ENCODE measurements around the gene LDAH.
"Not testable (repeated sequence)": the region's sequence is repeated elsewhere in the genome, so short reads cannot be mapped to it uniquely, and the experiment has no call there.

Gene LDAH

DNA sequence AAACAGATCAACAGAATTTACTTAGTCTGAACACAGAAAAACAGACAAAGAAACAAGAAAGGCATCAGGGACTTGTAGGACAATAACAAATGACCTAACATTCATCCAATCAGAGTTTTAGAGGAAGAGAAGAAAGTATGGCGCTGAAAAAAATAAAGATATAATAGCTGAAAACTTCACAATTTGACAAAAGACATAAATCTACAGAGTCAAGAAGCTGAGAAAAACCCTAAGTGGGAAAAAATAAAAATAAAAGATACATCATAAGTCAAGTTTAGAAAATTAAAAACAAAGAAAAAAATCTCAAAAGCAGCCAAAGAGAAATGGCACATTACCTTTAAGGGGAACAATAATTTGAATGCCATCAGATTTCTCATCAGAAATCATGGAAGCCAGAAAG is 7.7 kb downstream of the LDAH start:
- peaks cover 11% of the 10 kb centered on the region for H3K36me3 Mint-ChIP-seq (ENCODE audit: low read depth)
- no peaks in the 10 kb centered on the region for H3K27me3 Mint-ChIP-seq (ENCODE audit: low read depth)
- no peaks in the 10 kb centered on the region for H3K9me3 Mint-ChIP-seq
- H3K4me3 Mint-ChIP-seq, result no peak overlapping the region
- H3K27ac Mint-ChIP-seq, result no peak overlapping the region
- H3K4me1 Mint-ChIP-seq (ENCODE audit: low read depth), result peaks cover 18% of the 10 kb centered on the region

DNA sequence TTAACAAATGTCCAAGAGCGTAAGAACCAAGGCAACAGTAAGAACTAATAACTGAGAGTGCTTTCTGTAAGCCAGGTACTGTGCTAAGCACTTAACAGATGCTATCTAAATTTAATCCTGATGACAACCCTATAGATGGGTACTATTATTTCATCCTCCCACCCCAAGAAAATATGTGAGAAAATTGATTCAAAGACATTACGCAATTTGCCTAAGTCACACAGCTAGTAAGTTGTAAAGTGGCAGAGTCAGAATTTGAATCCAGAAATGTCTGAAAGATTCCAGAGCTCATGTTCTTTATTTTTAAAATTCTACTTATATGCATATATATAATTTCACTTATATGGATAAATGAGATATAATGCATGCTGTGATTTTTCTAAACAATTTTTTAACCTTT is 10.1 kb downstream of the LDAH start:
- Mint-ChIP-seq H3K27me3 (ENCODE audit: low read depth) (no peaks in the 10 kb centered on the region), H3K9me3 (no peaks in the 10 kb centered on the region), H3K36me3 (ENCODE audit: low read depth) (peaks cover 5% of the 10 kb centered on the region), H3K4me1 (ENCODE audit: low read depth) (peaks cover 6% of the 10 kb centered on the region), H3K4me3 (no peak overlapping the region), H3K27ac (no peak overlapping the region)

DNA sequence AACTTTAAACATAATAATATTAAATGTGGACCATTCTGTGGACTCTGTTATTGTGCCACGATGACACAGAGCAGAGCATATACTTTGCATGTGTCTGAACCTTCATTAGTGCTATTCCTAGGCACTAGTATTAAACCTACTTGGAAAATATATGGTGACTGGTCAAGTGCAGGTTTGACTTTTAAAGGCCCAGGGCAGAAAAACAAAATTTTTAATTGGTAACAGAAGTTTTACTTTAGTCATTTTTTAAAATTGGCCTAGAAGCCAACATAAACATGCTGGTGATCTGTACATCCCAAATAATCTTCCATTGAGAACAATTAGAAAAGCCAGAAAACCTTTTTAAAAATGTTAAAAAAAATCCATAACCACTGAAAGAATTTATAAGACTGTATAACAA is 16.6 kb downstream of the LDAH start:
- Mint-ChIP-seq H3K4me1 (ENCODE audit: low read depth) (no peaks in the 10 kb centered on the region), H3K9me3 (no peaks in the 10 kb centered on the region), H3K27ac (no peak overlapping the region), H3K27me3 (ENCODE audit: low read depth) (no peaks in the 10 kb centered on the region), H3K4me3 (no peak overlapping the region), H3K36me3 (ENCODE audit: low read depth) (no peaks in the 10 kb centered on the region)

DNA sequence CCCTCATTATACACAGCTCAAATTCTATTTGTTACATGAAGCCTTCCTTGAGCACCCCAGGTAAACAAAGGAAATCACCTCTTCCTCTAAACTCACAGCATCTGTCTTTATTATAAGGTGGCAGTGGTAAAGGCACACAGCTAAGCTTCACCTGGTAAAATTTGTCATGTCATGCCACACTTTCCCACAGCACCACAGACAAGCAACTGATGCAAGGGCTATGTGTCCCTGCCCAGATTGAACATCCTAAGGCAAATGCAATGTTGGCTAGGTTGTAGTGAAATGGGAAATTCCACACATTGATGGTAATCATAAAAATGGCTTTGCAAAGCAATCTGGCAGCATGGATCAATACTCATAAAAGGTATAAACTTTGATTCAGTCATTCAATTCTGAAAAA is 18.9 kb downstream of the LDAH start:
- H3K4me1 Mint-ChIP-seq (ENCODE audit: low read depth), result no peaks in the 10 kb centered on the region
- H3K9me3 Mint-ChIP-seq, result no peaks in the 10 kb centered on the region
- peaks cover 2% of the 10 kb centered on the region for H3K36me3 Mint-ChIP-seq (ENCODE audit: low read depth)
- H3K4me3 Mint-ChIP-seq, result no peak overlapping the region
- H3K27me3 Mint-ChIP-seq (ENCODE audit: low read depth), result no peaks in the 10 kb centered on the region
- no peak overlapping the region for H3K27ac Mint-ChIP-seq

DNA sequence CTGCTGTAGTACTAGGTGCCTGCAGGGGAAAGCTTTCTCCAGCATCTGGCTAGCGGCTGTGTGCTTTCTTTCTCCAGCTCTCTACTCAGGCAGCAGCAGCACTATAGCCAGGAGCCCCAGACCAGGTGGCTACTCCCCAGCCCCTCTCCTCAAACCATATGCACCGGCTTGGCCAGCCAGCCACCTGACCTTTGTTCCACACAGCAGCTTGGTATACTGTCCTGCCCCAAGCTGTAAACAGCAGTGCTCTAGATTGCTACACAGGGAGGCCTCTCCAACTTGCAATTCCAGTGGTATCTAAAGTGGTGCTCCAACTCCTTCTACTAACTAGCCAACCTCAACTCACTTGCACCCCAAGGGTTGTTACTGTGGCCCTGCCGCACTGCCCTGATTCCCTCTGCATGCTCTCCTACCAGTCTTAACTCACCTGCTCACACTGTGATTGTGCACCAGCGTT is 19.6 kb downstream of the LDAH start:
- Mint-ChIP-seq H3K27me3 (ENCODE audit: low read depth) (no peaks in the 10 kb centered on the region), H3K9me3 (no peaks in the 10 kb centered on the region), H3K36me3 (ENCODE audit: low read depth) (peaks cover 2% of the 10 kb centered on the region), H3K27ac (no peak overlapping the region), H3K4me3 (no peak overlapping the region), H3K4me1 (ENCODE audit: low read depth) (no peaks in the 10 kb centered on the region)

DNA sequence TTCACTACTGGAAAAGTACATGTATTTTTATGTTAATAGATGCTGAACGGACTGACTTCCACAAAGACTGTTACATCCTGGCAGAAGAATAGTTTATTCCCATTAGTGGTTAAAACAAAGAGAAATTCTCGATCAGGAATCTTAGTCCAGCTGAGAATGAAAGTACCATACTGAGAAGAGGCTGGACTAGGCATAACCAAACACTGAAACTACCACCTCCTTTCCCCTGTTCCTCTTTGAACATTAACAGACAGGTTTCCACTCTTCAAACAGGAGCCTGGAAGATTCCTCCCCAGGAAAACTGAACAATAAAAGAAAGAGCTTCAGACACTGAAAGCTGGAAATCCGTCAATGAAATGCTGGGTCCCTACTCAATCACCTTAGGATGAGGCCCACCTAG is 25.8 kb downstream of the LDAH start:
- Mint-ChIP-seq H3K36me3 (ENCODE audit: low read depth) (peaks cover 29% of the 10 kb centered on the region), H3K4me1 (ENCODE audit: low read depth) (peaks cover 5% of the 10 kb centered on the region)

DNA sequence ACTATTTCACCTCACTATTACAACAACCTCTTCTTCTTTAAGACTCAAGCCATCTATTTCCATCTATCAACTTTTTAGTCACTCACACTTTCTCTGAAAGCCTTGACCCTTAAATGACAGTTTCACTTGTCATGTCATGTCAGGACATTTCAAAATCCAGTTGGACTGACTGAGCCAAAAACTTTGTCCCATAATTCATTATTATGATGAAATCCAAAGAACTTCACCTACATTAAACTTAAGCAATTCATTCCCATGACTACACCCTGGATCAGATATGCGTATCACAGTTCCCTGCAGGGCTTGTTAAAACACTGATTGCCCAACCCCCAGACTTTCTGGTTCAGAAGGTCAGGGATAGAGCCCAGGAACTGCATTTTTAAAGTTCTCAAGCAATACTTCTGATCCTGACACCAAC is 26.5 kb downstream of the LDAH start:
- peaks cover 6% of the 10 kb centered on the region for H3K9me3 Mint-ChIP-seq
- peaks cover 5% of the 10 kb centered on the region for H3K4me1 Mint-ChIP-seq (ENCODE audit: low read depth)
- H3K27me3 Mint-ChIP-seq (ENCODE audit: low read depth), result no peaks in the 10 kb centered on the region
- H3K36me3 Mint-ChIP-seq (ENCODE audit: low read depth), result peaks cover 29% of the 10 kb centered on the region
- no peak overlapping the region for H3K27ac Mint-ChIP-seq
- H3K4me3 Mint-ChIP-seq, result no peak overlapping the region

More for the DNA sequence above, 25.8 kb downstream of the LDAH start:
- H3K4me3 Mint-ChIP-seq, result no peak overlapping the region
- H3K27me3 Mint-ChIP-seq (ENCODE audit: low read depth), result no peaks in the 10 kb centered on the region
- H3K9me3 Mint-ChIP-seq, result peaks cover 6% of the 10 kb centered on the region
- H3K27ac Mint-ChIP-seq, result no peak overlapping the region

DNA sequence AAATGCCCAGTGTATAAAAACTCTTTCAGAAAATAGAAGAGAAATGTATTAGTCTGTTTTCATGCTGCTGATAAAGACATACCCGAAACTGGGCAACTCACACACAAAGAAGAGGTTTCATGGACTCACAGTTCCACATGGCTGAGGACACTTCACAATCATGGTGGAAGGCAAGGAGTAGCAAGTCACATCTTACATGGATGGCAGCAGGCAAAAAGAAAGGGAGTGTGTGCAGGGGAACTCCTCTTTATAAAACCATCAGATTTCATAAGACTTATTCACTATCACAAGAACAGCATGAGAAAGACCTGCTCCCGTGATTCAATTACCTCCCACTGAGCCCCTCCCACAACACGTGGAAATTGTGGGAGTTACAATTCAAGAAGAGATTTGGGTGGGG is 29.0 kb downstream of the LDAH start:
- not testable (repeated sequence) for H3K4me1 Mint-ChIP-seq (ENCODE audit: low read depth); H3K4me3 Mint-ChIP-seq; H3K9me3 Mint-ChIP-seq; H3K27me3 Mint-ChIP-seq (ENCODE audit: low read depth)
- peak overlapping the region; percentile 12 for H3K27ac Mint-ChIP-seq
- H3K36me3 Mint-ChIP-seq (ENCODE audit: low read depth), result peaks cover 32% of the 10 kb centered on the region

DNA sequence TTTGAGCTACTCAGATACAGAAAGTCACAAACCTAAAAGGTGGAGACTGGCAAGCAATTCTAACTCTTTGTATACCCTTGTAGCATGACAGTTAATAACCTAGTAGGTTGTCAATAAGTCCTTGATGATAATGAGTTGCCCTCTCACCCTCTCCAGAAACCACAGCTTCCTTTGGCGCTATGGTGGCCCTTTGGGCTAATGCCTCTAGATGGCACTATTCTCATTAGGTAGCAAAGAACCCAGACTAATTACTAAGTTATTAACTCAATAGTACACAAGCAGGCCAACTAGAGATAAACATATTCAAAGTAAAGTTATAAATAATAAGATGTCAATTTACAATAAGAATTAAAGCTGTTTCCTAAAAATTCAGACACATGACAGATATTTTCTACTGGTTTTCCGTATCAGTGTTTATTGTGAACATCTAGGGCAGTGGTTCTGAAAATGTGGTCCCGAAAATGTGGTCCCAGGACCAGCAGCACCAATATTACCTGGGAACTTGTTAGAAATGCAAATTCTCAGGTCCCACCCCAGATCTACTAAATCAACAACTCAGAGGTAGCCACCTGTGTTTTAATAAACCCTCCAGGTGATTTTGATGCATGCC is 41.1 kb downstream of the LDAH start:
- Mint-ChIP-seq H3K4me3 (no peak overlapping the region), H3K4me1 (ENCODE audit: low read depth) (no peaks in the 10 kb centered on the region), H3K27me3 (ENCODE audit: low read depth) (no peaks in the 10 kb centered on the region), H3K36me3 (ENCODE audit: low read depth) (peaks cover 2% of the 10 kb centered on the region), H3K9me3 (no peaks in the 10 kb centered on the region), H3K27ac (no peak overlapping the region)

DNA sequence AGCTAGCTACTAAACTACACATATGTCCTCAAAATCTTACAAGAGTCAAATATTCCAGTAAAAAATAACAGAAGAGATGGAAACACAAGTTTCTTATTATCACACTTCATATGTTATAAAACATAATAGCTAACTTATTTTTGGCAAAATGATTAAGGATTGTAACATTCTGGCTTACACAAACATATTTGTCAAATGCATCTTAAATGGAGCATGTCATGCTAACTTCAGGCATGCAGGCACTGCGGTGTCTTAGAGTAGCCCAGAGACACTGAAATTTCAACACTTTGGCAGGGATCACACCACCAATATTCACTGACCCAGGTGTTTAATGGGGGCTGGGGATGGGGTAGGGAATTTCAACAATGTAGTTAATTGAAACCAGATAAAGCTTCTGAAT is 51.6 kb downstream of the LDAH start:
- H3K36me3 Mint-ChIP-seq (ENCODE audit: low read depth), result peaks cover 13% of the 10 kb centered on the region
- no peak overlapping the region for H3K27ac Mint-ChIP-seq
- no peaks in the 10 kb centered on the region for H3K27me3 Mint-ChIP-seq (ENCODE audit: low read depth)
- H3K4me1 Mint-ChIP-seq (ENCODE audit: low read depth), result no peaks in the 10 kb centered on the region
- H3K9me3 Mint-ChIP-seq, result no peaks in the 10 kb centered on the region
- H3K4me3 Mint-ChIP-seq, result no peak overlapping the region

DNA sequence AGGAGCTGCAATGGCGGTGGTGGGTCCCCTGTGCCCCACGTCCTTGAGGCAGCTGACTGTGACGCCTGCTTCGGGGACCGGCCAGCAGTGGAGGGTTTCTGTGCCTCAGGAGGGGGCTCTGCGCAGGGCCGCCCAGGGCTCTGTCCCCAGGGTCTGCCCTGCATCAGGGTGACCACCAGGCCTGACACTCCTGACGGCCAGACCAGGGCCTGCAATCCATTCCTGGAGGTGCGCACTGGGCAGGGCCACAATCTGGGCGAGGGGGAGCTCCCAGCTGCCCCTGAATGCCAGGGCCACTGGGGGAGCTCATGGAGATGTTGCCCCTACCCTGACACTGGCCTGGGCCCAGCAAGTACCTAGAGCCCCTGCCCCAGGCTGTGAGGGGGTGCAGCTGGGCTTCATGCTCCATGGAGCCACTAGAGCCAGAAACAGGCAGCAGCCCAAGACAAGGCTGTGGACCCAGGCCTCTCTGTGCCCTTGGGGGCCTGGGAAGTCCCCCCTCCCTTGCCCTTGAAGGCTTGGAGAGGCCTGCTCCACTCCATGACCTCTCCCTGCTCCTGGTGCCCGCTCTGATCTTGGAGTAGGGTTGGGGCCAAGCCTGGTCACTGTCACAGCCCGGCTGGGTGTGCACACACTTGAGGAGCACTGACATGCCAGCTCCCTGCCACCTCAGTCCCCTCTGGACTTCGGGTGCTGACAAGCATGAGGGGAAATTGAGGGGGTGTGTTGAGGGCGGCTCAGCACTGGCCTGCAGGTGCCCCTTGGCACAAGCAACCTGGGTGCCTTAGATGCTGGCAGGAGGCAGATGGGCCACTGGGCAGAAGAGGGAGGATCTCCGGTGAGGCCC is 55.9 kb downstream of the LDAH start:
- no peak overlapping the region for H3K27ac Mint-ChIP-seq

DNA sequence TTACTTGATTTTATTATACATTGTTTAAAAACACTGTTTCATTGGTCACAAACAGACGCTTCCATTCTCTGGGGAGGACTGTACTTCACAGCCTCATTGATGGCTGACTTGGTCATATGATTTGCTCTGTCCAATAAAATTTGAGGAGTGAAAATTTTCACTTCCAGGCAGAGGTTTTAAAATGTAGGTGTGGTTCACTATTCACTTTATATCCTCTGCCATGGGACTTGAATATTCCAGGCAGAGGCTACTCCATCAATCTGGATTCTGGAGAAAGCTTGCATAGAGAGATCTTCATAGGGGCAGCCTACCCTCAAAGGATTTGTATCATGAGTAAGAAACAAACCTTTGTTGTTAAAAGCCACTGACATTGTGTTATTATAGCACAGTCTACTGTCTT is 56.7 kb downstream of the LDAH start:
- H3K36me3 Mint-ChIP-seq (ENCODE audit: low read depth), result peaks cover 17% of the 10 kb centered on the region
- no peak overlapping the region for H3K27ac Mint-ChIP-seq
- no peaks in the 10 kb centered on the region for H3K9me3 Mint-ChIP-seq
- H3K4me1 Mint-ChIP-seq (ENCODE audit: low read depth), result no peaks in the 10 kb centered on the region
- no peaks in the 10 kb centered on the region for H3K27me3 Mint-ChIP-seq (ENCODE audit: low read depth)
- no peak overlapping the region for H3K4me3 Mint-ChIP-seq

More for the DNA sequence above, 55.9 kb downstream of the LDAH start:
- H3K4me3 Mint-ChIP-seq, result no peak overlapping the region
- H3K27me3 Mint-ChIP-seq (ENCODE audit: low read depth), result no peaks in the 10 kb centered on the region
- no peaks in the 10 kb centered on the region for H3K9me3 Mint-ChIP-seq
- no peaks in the 10 kb centered on the region for H3K4me1 Mint-ChIP-seq (ENCODE audit: low read depth)
- H3K36me3 Mint-ChIP-seq (ENCODE audit: low read depth), result peaks cover 16% of the 10 kb centered on the region

DNA sequence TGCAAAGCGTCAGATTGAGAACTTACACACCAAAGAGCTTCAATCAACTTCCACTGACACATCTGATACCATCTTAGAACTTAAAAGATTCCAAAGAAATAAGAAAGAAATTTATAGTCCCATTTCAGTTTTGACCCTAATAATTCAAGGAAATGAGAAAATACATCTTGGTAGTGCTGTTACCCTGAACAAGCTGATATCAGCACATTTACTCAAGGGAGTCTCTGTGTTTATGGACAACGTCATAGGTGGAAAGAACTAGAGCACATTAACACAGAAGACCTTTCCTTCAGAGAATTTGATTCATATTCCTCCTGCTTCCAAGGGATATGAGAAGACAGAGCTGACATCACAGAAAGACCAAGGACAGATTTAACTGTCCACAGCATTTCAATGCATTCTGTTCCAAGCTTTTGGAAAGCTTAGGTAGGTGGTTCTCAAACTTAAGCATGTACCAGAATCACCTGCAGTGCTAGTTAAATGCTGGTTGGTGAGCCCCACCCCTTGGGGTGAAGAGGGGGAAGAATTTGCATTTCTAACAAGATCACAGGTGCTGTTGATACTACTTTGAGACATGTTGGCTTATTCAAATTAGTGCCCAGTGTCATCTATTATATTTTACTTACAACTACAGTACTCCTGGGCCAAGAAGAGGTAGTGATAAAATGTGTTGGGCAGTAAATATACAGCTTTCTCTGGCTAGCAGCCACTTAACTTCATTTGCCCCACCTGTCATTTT is 59.8 kb downstream of the LDAH start:
- no peak overlapping the region for H3K27ac Mint-ChIP-seq
- H3K27me3 Mint-ChIP-seq (ENCODE audit: low read depth), result no peaks in the 10 kb centered on the region
- H3K4me3 Mint-ChIP-seq, result no peak overlapping the region
- H3K36me3 Mint-ChIP-seq (ENCODE audit: low read depth), result peaks cover 17% of the 10 kb centered on the region
- peaks cover 3% of the 10 kb centered on the region for H3K9me3 Mint-ChIP-seq
- no peaks in the 10 kb centered on the region for H3K4me1 Mint-ChIP-seq (ENCODE audit: low read depth)

DNA sequence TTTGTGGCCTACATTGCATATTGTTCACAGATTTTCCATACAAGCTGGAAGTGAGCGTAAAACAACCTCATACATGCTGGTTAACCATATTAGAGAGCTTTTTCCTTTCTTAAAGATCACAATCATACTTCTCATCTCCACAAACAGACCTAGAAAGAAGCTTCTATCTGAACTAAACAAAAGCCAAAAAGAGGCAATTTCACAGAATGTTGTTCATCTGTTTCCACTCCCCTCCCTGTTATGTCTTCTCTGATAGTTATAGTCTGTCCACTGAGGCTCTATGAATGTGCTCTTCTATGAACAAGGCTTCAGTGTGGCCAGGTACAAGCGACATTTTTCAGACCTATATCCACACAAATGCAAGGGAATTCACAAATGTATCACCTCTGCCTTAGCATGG is 63.4 kb downstream of the LDAH start:
- H3K27ac Mint-ChIP-seq, result no peak overlapping the region
- peaks cover 10% of the 10 kb centered on the region for H3K36me3 Mint-ChIP-seq (ENCODE audit: low read depth)

DNA sequence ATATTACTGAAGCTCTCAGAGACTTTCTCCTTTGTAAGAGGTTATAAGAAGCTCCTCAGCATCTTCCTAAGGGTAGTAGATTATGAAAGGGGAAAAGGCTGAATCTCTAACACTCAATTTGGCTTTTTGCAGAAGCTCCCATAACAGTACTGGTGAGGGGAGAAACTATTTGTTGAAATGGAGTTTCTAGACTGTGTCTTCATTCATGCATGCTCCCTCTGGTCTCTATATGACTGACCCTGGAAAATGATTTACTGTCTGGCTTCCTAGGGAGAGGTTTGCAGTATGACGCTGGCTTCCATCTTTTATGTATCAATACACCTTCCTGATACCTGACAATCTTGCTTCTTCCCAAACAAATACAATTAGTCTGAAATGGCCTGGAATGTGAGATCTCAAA is 63.9 kb downstream of the LDAH start:
- Mint-ChIP-seq H3K27ac (no peak overlapping the region), H3K4me1 (ENCODE audit: low read depth) (no peaks in the 10 kb centered on the region), H3K27me3 (ENCODE audit: low read depth) (no peaks in the 10 kb centered on the region), H3K9me3 (peaks cover 3% of the 10 kb centered on the region), H3K36me3 (ENCODE audit: low read depth) (peaks cover 10% of the 10 kb centered on the region), H3K4me3 (no peak overlapping the region)

More for the DNA sequence above, 63.4 kb downstream of the LDAH start:
- Mint-ChIP-seq H3K4me1 (ENCODE audit: low read depth) (no peaks in the 10 kb centered on the region), H3K9me3 (peaks cover 3% of the 10 kb centered on the region), H3K4me3 (no peak overlapping the region), H3K27me3 (ENCODE audit: low read depth) (no peaks in the 10 kb centered on the region)
